Cardiac fibroblast (primary cell): ENCODE measurements around the gene SLC38A1.

ENCODE experiments used
- DNase-seq, 2 donors: peaks; one replicate each; pipeline versions ENCODE4 v3.0.0 to v3.0.0-alpha.2; 2010; ENCODE audit warnings: low read depth in 2 of 2
- H3K4me3 ChIP-seq, 2 donors: replicated peaks in 1 of 2; 1 replicate in 1 of 2; 2 replicates in 1 of 2; pipeline ENCODE4 v1.5.1; 2011; ENCODE audit warnings: low read depth in 2 of 2, low read length in 2 of 2, mild to moderate bottlenecking in 2 of 2, moderate library complexity in 1 of 2
- CTCF ChIP-seq: IDR thresholded peaks from one replicate; pipeline ENCODE4 v1.5.1; 2011; ENCODE audit warnings: low read depth, mild to moderate bottlenecking, low read length, inconsistent platforms

SLC38A1 gene

GRCh38 chr12:46244997-46245396 is 23.8 kb downstream of the SLC38A1 start:
- DNase-seq = no peak
- H3K4me3 ChIP-seq = no peak overlapping the region
- TF ChIP-seq CTCF = no peak

- no peak overlapping the region for H3K4me3 ChIP-seq
- TF ChIP-seq CTCF = no peak
- no peak for DNase-seq
Measured at GRCh38 chr12:46244273-46244915, 24.4 kb downstream of the SLC38A1 start.

GRCh38 chr12:46242569-46242968 is 26.3 kb downstream of the SLC38A1 start:
- no peak for DNase-seq
- TF ChIP-seq CTCF = no peak
- no peak overlapping the region for H3K4me3 ChIP-seq

- no peak for DNase-seq
- H3K4me3 ChIP-seq = no peak overlapping the region
- no peak for TF ChIP-seq CTCF
Measured at GRCh38 chr12:46240436-46240835, 28.4 kb downstream of the SLC38A1 start.

- TF ChIP-seq CTCF = no peak
- no peak overlapping the region for H3K4me3 ChIP-seq
- no peak for DNase-seq
Measured at GRCh38 chr12:46238821-46239220, 30.0 kb downstream of the SLC38A1 start.

GRCh38 chr12:46237371-46238045 is 31.3 kb downstream of the SLC38A1 start:
- DNase-seq = no peak
- no peak overlapping the region for H3K4me3 ChIP-seq
- TF ChIP-seq CTCF = no peak
